Keratinocyte (primary cell): ENCODE data around the gene SH3PXD2B.

ENCODE experiments used
- CTCF ChIP-seq, 3 experiments: IDR thresholded peaks in 1 of 3; conservative IDR thresholded peaks in 1 of 3; optimal IDR thresholded peaks in 1 of 3; 2 replicates in 2 of 3; 3 replicates in 1 of 3; pipeline versions ENCODE3 to v1.5.1; 2011; ENCODE audit warnings: low read length in 3 of 3, mild to moderate bottlenecking in 3 of 3, moderate library complexity in 2 of 3, control low read depth in 1 of 3, inconsistent platforms in 1 of 3; ENCODE audit not compliant: insufficient read depth in 2 of 3; ENCODE audit errors: extremely low read depth in 1 of 3
- EZH2 ChIP-seq: IDR thresholded peaks from one replicate; pipeline ENCODE4 v1.6.1; 2012; ENCODE audit warnings: inconsistent platforms, mild to moderate bottlenecking, low read length, moderate library complexity

GRCh38 chr5:172496671-172497371, 42.5 kb upstream of the SH3PXD2B start:
- TF ChIP-seq CTCF (optimal IDR thresholded peaks at IDR 0.05 in 1 of 3, IDR thresholded peaks at IDR 0.05 in 1 of 3, conservative IDR thresholded peaks at IDR 0.05 in 1 of 3; ENCODE audit: extremely low read depth in 1 of 3, insufficient read depth in 2 of 3, low read length in 3 of 3) = no peak
- no peak for TF ChIP-seq EZH2
